Activated CD4-positive, alpha-beta T cell treated with anti-CD3 and anti-CD28 coated beads, Interleukin-2, amount 10 ng/mL, durations not matched to agents 7 days and 5 days (primary cell): Measurements from ENCODE around the gene GBP6. TPM values are rescaled to one million over a fixed set of nuclear protein-coding genes. Genes with fewer than 3 reads are reported as not detected.
"Not testable (repeated sequence)": the region's sequence is repeated elsewhere in the genome, so short reads cannot be mapped to it uniquely, and the experiment has no call there.

ENCODE experiments used
- CTCF ChIA-PET: fragments of 350-600 bp; sonication (Branson Sonifier 250); formaldehyde crosslinking; loops from one replicate; lab custom pipeline; 2021; ENCODE audit warnings: antibody characterized with exemption; lab: Charles Lee
- POLR2A ChIA-PET: fragments of 350-600 bp; sonication (Branson Sonifier 250); formaldehyde crosslinking; loops from one replicate; lab custom pipeline; 2021; ENCODE audit warnings: antibody characterized with exemption; lab: Charles Lee
- DNase-seq: peaks from one replicate; pipeline ENCODE4 v3.0.0-alpha.2; 2020
- H3K27ac Mint-ChIP-seq: one replicate; pipeline ENCODE4 v1.8.0; 2021; ENCODE audit warnings: mild to moderate bottlenecking, moderate library complexity, mixed read lengths
- H3K27me3 Mint-ChIP-seq: one replicate; pipeline ENCODE4 v1.8.0; 2021; ENCODE audit warnings: mixed read lengths
- H3K36me3 Mint-ChIP-seq: one replicate; pipeline ENCODE4 v1.8.0; 2021; ENCODE audit warnings: low read depth, mixed read lengths
- H3K4me1 Mint-ChIP-seq: one replicate; pipeline ENCODE4 v1.8.0; 2021; ENCODE audit warnings: mixed read lengths
- H3K4me3 Mint-ChIP-seq: one replicate; pipeline ENCODE4 v1.8.0; 2021; ENCODE audit warnings: mild to moderate bottlenecking, moderate library complexity, mixed read lengths
- H3K9me3 Mint-ChIP-seq: one replicate; pipeline ENCODE4 v1.8.0; 2021; ENCODE audit warnings: mixed read lengths
- total RNA-seq, 2 experiments: library from RNA; stranded (reverse); gene quantifications; one replicate each; pipeline ENCODE4 v1.2.3, GENCODE V29; 2021

The GBP6 gene, protein sequence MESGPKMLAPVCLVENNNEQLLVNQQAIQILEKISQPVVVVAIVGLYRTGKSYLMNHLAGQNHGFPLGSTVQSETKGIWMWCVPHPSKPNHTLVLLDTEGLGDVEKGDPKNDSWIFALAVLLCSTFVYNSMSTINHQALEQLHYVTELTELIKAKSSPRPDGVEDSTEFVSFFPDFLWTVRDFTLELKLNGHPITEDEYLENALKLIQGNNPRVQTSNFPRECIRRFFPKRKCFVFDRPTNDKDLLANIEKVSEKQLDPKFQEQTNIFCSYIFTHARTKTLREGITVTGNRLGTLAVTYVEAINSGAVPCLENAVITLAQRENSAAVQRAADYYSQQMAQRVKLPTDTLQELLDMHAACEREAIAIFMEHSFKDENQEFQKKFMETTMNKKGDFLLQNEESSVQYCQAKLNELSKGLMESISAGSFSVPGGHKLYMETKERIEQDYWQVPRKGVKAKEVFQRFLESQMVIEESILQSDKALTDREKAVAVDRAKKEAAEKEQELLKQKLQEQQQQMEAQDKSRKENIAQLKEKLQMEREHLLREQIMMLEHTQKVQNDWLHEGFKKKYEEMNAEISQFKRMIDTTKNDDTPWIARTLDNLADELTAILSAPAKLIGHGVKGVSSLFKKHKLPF
- total RNA-seq = under 1 TPM; 0.27 to 0.31 TPM

DNA sequence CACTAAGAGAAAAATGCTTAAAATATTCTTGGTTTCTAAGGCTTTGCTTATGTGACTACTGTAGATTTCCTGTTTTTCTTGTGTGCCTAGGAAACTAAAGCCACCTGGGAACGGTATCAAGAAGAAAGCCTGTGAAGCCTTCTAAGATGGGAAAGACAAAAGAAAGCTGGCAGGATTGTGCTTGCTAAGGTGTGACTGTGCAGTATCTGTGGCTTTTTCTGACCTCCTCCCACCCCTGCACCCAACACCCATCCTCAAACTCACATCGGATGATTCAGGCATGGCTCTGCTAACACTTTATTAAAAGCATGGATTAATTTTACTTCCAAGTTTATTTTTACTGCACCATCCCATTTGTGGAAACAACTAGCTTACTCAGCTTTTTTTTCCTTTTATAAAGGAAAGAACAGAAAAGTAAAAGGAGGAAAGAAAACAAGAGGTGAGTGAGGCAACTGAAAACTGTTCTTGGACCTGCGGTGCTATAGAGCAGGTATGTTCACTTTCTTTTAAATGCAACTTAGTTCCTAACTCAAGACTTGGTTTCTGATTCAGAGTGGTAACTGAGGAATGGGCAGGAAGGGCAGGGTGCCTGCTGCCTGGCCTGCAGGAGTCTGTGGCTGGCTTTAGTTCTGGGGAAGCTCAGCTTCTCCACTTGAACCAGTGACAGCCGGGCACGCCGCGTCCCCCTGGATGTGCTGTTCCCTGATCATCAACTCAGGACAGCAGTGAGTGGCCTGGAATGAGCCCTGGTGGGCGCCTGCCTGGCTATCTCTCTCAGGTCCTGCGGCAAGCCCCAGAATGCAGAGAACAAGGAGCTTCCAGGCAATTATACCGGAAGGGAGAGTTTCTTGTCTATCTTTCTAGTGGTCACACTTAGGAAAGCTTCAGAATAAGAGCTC, at the start of gene GBP6:
GBP6 (plus strand) TSS at position 422 of the 899 bp plus-strand sequence. CDS start 4,493 bp downstream, outside the sequence.
- Mint-ChIP-seq H3K9me3 (peaks cover 3% of the 10 kb centered on the region), H3K27me3 (peaks cover 9% of the 10 kb centered on the region), H3K36me3 (peaks cover 6% of the 10 kb centered on the region), H3K4me1 (peaks cover 24% of the 10 kb centered on the region), H3K27ac (peak within 1 kb of the TSS; percentile 87), H3K4me3 (peak within 1 kb of the TSS; percentile 45)
- CTCF ChIA-PET = interaction anchor here (0.6 to 1.9 kb wide), 7 partner anchors 44 to 278 kb away, joined by 3 to 9 read pairs (median 4); no protein-coding TSS in a partner anchor
- POLR2A ChIA-PET = interaction anchor here (0.5 to 0.7 kb wide), 2 partner anchors 10 to 261 kb away, joined by 3 read pairs; no protein-coding TSS in a partner anchor
- no peak for DNase-seq

DNA sequence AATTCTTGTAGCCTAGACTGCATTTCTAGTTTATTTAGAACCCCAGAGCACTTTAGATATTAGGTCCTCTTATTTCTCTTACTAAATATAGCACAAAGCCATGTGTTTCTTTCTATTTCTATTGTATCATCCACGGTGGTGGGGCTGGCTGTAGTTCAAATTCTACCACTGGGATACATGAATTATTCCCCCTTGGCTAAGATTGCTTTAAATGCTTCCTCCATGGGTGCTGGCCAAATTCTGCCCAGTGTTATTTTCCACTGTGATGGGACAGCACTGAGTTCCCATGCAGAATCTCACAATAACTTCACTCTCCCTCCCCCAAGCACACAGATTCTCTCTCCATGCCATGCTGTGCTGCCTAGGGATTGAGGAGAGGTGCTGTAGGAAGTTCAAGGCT, 41.5 kb upstream of the GBP6 start:
- ChIA-PET POLR2A (no interaction called here), CTCF (interaction anchor here (1.1 kb wide), 1 partner anchor 36 kb away, joined by 4 read pairs; no protein-coding TSS in a partner anchor)
- no peak for DNase-seq
- no peak overlapping the region for H3K27ac Mint-ChIP-seq
- H3K27me3 Mint-ChIP-seq = peaks cover 3% of the 10 kb centered on the region
- H3K4me1 Mint-ChIP-seq = peaks cover 7% of the 10 kb centered on the region
- H3K36me3 Mint-ChIP-seq = peaks cover 56% of the 10 kb centered on the region
- H3K9me3 Mint-ChIP-seq = peaks cover 61% of the 10 kb centered on the region
- H3K4me3 Mint-ChIP-seq = no peak overlapping the region

GRCh38 chr1:89331890-89332289, 32.0 kb upstream of the GBP6 start:
- H3K9me3 Mint-ChIP-seq = peaks cover 33% of the 10 kb centered on the region
- H3K27me3 Mint-ChIP-seq = no peaks in the 10 kb centered on the region
- peaks cover 2% of the 10 kb centered on the region for H3K4me1 Mint-ChIP-seq
- CTCF ChIA-PET = interaction anchor here (0.6 to 1.7 kb wide), 2 partner anchors 15 to 99 kb away, joined by 3 read pairs; no protein-coding TSS in a partner anchor
- H3K27ac Mint-ChIP-seq = no peak overlapping the region
- DNase-seq = no peak
- H3K36me3 Mint-ChIP-seq = peaks cover 38% of the 10 kb centered on the region
- POLR2A ChIA-PET = no interaction called here
- no peak overlapping the region for H3K4me3 Mint-ChIP-seq

DNA sequence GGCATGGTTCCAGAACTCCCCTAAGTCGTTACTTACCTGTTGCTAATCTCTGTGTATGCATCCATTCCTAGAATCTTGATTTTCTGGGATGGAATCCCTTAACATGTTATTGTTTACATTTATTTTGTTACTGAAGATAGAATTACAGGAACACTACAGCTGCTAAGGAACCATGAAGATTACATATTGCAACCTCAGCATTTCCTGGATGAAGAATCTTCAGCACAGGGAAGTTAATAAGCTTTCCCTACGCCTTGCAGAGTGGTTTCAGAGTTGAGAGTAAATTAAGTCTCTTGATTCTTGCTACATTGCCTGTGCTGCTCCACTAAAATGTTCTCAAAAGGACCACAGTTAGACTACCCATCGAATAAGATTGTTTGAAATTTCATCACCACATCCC, 31.4 kb upstream of the GBP6 start:
- ChIA-PET CTCF (interaction anchor here (0.6 to 1.7 kb wide), 3 partner anchors 9 to 100 kb away, joined by 3 to 4 read pairs (median 3); no protein-coding TSS in a partner anchor), POLR2A (no interaction called here)
- Mint-ChIP-seq H3K9me3 (peaks cover 29% of the 10 kb centered on the region), H3K4me3 (no peak overlapping the region), H3K27me3 (no peaks in the 10 kb centered on the region), H3K27ac (no peak overlapping the region), H3K36me3 (peaks cover 34% of the 10 kb centered on the region), H3K4me1 (peaks cover 2% of the 10 kb centered on the region)
- DNase-seq = no peak

- Mint-ChIP-seq H3K9me3 (peaks cover 32% of the 10 kb centered on the region), H3K4me1 (peaks cover 2% of the 10 kb centered on the region), H3K27me3 (no peaks in the 10 kb centered on the region), H3K27ac (no peak overlapping the region), H3K4me3 (no peak overlapping the region), H3K36me3 (peaks cover 31% of the 10 kb centered on the region)
- ChIA-PET POLR2A (no interaction called here), CTCF (interaction anchor here (1.4 kb wide), 1 partner anchor 9 kb away, joined by 3 read pairs; no protein-coding TSS in a partner anchor)
- no peak for DNase-seq
Measured at GRCh38 chr1:89335486-89335885, 28.4 kb upstream of the GBP6 start.

DNA sequence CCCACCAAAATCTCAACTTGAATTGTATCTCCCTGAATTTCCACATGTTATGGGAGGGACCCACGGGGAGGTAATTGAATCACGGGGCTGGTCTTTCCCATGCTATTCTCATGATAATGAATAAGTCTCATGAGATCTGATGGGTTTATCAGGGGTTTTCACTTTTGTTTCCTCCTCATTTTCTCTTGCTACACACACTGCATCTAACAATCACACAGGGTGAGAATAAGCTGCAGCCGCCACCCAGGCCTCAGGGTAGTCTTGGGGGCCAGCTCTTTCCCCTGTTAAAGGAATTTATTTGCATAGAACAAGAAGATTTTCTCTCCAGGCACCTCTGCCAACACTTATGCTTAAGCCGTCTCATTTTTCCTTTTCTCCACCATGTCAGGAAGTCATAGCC, 26.0 kb upstream of the GBP6 start:
- ChIA-PET CTCF (interaction anchor here (0.5 kb wide), 1 partner anchor 160 kb away, joined by 4 read pairs; no protein-coding TSS in a partner anchor), POLR2A (no interaction called here)
- H3K9me3 Mint-ChIP-seq = peaks cover 29% of the 10 kb centered on the region
- H3K4me3 Mint-ChIP-seq = no peak overlapping the region
- no peaks in the 10 kb centered on the region for H3K27me3 Mint-ChIP-seq
- DNase-seq = no peak
- no peaks in the 10 kb centered on the region for H3K4me1 Mint-ChIP-seq
- H3K27ac Mint-ChIP-seq = no peak overlapping the region
- peaks cover 25% of the 10 kb centered on the region for H3K36me3 Mint-ChIP-seq

DNA sequence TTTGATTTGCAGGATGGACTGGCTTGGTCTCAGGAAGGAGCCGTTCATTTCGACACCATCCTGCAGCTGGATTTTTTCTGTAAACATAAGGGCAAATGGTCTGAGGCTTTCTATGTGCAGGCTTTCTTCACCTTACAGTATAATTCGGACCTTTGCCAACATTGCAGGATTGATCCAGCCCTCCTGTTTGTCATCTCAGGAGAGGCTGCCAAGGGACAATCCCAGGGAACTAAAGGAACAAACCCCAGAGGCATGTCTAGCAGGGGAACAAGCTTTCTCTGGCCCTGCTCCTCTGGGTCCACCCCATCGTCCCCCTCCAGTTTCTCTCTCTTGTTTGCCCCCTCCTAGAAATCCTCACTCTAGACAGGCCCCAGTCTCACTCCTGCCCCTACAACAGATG, 24.8 kb upstream of the GBP6 start:
- no peaks in the 10 kb centered on the region for H3K4me1 Mint-ChIP-seq
- peaks cover 29% of the 10 kb centered on the region for H3K9me3 Mint-ChIP-seq
- DNase-seq = no peak
- ChIA-PET CTCF (interaction anchor here (0.7 to 1.1 kb wide), 2 partner anchors 13 to 19 kb away, joined by 3 read pairs; no protein-coding TSS in a partner anchor), POLR2A (no interaction called here)
- no peak overlapping the region for H3K27ac Mint-ChIP-seq
- H3K36me3 Mint-ChIP-seq = peaks cover 31% of the 10 kb centered on the region
- H3K27me3 Mint-ChIP-seq = no peaks in the 10 kb centered on the region
- H3K4me3 Mint-ChIP-seq = no peak overlapping the region

DNA sequence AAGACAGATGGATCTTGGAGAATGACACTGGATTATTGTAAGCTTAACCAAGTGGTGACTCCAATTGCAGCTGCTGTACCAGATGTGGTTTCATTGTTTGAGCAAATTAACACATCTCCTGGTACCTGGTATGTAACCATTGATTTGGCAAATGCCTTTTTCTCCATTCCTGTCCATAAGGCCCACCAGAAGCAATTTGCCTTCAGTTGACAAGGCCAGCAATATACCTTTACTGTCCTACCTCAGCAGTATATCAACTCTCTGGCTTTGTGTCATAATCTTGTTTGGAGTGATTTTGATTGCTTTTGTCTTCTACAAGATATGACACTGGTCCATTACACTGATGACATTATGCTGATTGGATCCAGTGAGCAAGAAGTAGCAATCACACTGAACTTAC, 18.4 kb upstream of the GBP6 start:
- H3K27me3 Mint-ChIP-seq, POLR2A ChIA-PET: not testable (repeated sequence)
- CTCF ChIA-PET = interaction anchor here (1.4 kb wide), 1 partner anchor 13 kb away, joined by 7 read pairs; no protein-coding TSS in a partner anchor

DNA sequence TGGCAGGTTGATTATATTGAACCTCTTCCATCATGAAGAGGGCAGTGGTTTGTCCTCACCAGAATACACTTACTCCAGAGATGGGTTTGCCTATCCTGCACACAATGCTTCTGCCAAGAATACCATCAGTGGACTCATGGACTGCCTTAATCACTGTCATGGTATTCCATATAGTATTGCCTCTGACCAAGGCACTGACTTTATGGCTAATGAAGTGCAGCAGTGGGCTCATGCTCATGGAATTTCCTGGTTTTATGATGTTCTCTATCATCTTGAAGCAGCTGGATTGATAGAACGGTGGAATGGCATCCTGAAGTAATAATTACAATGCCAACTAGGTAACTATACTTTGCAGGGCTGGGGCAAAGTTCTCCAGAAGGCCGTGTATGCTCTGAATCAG, 16.6 kb upstream of the GBP6 start:
- H3K4me1 Mint-ChIP-seq = no peaks in the 10 kb centered on the region
- peaks cover 19% of the 10 kb centered on the region for H3K36me3 Mint-ChIP-seq
- ChIA-PET CTCF (interaction anchor here (1.1 to 1.6 kb wide), 2 partner anchors 10 to 262 kb away, joined by 3 to 4 read pairs; no protein-coding TSS in a partner anchor), POLR2A (no interaction called here)
- H3K4me3 Mint-ChIP-seq = no peak overlapping the region
- no peak overlapping the region for H3K27ac Mint-ChIP-seq
- no peak for DNase-seq
- H3K9me3 Mint-ChIP-seq = peaks cover 26% of the 10 kb centered on the region
- no peaks in the 10 kb centered on the region for H3K27me3 Mint-ChIP-seq

More for the DNA sequence above, 18.4 kb upstream of the GBP6 start:
- not testable (repeated sequence) for H3K4me3 Mint-ChIP-seq, DNase-seq, H3K27ac Mint-ChIP-seq, H3K4me1 Mint-ChIP-seq
- Mint-ChIP-seq H3K36me3 (peaks cover 17% of the 10 kb centered on the region), H3K9me3 (peaks cover 22% of the 10 kb centered on the region)

DNA sequence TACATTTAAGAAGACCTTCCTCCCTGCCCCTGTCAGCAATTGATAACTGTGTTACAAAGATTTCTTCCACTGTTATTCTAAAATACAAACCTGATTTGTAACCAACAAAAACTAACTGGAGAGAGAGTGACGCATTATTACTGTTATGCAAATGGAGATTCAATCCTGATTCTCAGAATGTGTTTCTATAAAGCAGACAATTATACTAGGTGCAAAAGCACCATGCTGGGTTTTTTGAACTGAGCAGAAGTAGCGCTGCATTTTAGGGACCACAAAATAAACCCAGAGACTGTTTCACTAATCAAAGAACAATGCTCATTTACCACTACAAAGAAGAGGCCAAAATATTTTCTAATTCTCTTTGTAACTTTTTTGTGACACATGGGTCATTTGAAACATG, 13.6 kb upstream of the GBP6 start:
- no peak overlapping the region for H3K27ac Mint-ChIP-seq
- H3K36me3 Mint-ChIP-seq = peaks cover 20% of the 10 kb centered on the region
- DNase-seq = no peak
- peaks cover 28% of the 10 kb centered on the region for H3K9me3 Mint-ChIP-seq
- peaks cover 8% of the 10 kb centered on the region for H3K4me1 Mint-ChIP-seq
- H3K4me3 Mint-ChIP-seq = no peak overlapping the region
- H3K27me3 Mint-ChIP-seq = no peaks in the 10 kb centered on the region
- POLR2A ChIA-PET = no interaction called here
- CTCF ChIA-PET = interaction anchor here (1.0 kb wide), 1 partner anchor 8 kb away, joined by 3 read pairs; no protein-coding TSS in a partner anchor

DNA sequence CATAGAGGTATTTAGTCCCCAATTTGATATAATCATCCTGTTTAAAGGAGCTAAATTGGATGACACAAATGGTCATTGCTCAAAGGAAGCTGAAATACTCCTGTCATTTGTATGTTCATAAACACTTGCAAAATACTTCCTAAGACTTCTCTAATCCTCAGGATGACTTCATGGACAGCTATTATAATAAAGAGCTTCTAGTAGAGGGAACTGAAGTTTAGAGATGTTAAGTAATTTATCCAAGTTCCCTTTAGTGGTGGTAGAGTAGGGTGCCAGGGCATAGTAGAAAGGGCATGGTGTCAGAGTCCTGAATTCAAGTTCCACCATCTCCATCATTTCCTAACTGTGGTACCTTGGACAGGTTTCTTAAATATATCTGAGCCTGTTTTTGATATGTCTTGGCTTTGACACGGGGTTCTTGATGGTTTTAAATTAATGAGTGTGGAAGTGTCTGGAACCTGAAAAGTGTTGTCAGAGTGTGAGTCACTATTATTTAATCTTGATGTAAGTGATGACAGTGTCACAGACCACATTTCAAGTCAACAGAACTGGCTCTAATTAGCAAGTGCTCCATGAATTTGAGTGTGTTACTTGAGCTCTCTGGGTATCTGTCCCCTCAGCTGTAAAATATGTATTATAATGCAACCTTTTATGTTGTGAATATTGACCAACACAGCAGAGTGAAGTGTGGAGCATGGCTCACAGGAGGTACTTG, 12.1 kb upstream of the GBP6 start:
- ChIA-PET CTCF (interaction anchor here (1.1 kb wide), 1 partner anchor 10 kb away, joined by 3 read pairs; no protein-coding TSS in a partner anchor), POLR2A (no interaction called here)
- Mint-ChIP-seq H3K36me3 (peaks cover 30% of the 10 kb centered on the region), H3K4me1 (peaks cover 21% of the 10 kb centered on the region), H3K27me3 (no peaks in the 10 kb centered on the region), H3K9me3 (peaks cover 30% of the 10 kb centered on the region), H3K4me3 (no peak overlapping the region), H3K27ac (no peak overlapping the region)
- DNase-seq = no peak
